Stimulated activated CD8-positive, alpha-beta memory T cell treated with anti-CD3 and anti-CD28 coated beads, Interleukin-15, amount 100 ng/mL, for 24 hours (primary cell): ENCODE data around the gene CATSPERB.
"Not testable (repeated sequence)": the region's sequence is repeated elsewhere in the genome, so short reads cannot be mapped to it uniquely, and the experiment has no call there.

Experiments
- DNase-seq: peaks from one replicate; pipeline ENCODE4 v3.0.0-alpha.2; 2020; ENCODE audit warnings: low read depth

Gene CATSPERB

DNA sequence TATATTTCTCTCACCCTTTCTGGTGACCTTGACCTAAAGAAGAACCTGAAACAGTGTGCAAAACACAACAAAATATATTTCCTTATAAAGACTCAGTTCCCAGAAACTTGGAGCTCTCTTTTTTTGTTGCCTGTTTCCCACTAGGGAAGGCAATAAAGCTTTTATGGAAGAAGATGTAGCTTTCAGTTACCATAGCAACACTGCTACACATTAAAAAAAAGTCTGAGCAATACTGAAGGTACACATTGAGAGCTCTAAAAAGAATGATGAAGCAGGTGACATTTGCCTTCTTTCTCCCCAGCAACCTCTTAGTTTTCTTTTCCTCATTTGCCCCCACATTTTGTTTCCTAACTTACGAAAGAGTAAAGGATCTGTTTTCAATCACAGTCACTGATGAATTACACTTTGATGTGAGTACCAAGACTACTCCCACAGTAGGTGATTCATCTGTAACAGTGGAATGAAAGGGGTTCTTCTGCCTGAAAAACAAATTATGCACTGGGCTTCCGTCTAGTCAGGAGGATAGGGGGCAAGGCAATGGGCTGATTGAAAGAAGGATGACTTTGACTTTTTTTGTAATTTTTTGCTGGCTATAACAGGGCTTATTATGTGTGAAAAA is 1.1 kb upstream of the CATSPERB start:
- DNase-seq = no peak

DNA sequence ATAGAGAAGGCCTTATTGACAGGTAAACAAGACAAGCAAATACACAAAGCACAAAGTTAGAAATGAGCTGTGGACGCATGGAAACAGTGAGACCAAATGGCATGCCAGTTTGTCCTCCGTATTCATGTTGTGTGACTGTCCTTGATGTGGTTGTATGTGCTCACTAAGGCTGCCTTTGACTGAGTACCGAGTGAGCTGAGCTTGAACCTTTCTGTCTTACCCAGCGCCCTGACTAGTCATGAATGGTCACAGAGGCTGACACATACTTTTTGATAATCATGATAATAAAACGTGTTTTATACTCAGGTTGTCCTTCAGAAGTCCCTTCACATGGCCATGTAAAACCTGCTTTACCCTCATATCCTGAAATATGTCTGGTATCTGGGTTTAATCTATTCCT is 553 bp upstream of the CATSPERB start:
- no peak for DNase-seq

DNA sequence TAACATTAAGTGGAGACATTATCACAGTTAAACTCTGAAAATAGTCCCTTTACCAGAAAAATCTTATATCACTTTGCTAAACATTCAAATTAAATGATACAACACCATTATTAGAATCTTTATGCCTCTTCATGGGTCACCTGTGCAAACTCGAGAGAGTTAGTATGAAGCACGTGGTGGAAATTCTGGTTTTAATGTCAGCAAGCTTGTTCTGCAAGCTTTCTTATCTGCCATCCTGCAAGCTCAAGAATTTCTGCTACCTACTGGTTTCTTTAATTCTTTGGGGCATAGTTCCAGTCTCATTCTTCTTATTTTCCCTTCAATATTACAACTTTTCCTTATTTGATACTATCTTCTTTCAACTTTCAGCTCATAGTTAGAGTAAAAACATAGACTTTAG is 868 bp downstream of the CATSPERB start:
- DNase-seq = no peak

DNA sequence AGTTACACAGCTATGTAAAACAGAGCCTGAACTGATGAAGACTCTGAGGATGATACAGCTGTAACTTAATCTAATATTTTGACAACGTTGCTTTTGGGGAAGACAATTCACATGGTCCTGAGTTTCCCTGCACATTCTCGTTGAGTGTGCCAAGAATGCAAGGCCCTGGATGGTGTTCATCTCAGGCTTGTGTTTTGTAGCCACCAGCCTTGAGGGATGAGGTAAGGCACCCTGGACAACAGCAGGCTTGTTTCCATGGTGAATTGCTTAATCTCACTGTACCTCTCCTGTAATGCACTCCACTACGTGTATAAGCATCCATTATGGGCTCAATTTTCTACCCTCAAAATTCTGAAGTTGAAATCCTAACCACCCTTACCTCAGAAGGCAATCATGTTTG is 2.1 kb downstream of the CATSPERB start:
- no peak for DNase-seq

DNA sequence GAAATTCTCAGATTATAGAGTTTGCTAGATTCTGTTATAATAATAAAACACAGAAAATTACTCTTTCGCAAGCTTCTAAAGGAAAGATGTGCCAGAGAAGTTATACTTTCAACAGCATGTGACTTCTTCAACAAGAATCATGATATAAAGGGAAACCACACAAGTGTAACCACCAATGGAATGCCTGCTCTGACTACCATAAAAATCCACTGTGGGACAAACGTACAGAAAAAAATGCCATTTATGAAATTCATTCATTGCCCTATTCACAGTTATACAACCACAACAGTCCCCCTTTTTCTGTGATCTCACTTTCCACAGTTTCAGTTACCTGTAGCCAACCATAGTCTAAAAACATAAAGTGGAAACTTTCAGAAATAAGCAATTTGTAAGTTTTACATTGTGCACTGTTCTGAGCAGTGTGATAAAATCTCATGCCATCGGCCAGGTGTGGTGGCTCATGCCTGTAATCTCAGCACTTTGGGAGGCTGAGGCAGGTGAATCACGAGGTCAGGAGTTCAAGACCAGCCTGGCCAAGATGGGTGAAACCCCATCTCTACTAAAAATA is 3.2 kb downstream of the CATSPERB start:
- DNase-seq = no peak

DNA sequence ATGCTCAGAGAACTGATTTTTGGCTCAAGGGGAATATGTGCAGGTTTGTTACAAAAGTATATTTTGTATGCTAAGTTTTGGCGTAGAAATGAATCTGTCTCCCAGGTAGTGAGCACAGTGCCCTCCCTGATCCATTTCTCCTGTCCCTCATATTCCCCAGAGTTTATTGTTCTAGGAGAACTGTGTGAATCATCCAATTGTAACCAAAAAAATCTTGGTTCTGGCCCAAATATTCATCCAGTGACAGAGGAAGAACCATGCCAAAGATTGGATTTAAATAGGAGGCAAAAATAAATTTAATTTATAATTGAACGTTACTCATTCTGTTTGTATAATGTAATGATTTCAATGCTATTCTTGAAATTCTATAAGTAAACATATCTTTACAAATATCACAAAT is 4.8 kb downstream of the CATSPERB start:
- DNase-seq = no peak

DNA sequence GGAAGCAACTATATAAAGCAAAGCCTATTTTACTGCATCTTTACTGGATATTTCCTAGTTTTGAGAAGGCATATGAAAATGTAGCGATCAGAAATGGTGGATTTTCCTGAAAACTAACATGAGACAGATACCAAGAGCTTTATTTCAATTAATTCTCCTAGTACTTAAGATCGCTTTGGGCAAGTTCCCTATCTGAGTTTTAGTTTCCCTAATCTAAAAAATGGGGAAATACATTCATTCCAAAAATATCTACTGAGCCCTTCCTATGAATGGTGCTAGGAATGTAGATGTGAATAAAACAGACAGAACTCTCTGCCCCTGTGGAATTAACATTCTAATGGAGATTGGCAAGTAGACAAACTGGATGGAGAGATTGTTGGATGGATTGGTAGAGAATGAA is 8.4 kb downstream of the CATSPERB start:
- DNase-seq = no peak

DNA sequence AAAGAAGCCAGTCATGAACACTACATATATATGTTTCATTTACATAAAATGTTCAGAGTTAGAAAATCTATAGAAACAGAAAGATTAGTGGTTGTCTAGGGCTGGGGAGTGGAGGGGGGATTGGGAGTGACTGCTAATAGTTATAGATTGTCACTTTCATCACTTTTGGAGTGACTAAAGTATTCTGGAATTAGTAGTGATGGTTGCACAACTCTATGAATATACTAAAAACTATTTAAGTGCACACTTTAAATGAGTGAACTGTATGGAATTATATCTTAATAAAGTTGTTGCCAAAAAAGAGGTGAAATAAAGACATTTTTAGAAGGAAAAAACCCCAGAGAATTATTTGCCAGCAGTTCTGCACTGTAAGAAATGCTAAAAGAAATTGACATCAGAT is 9.5 kb downstream of the CATSPERB start:
- no peak for DNase-seq

DNA sequence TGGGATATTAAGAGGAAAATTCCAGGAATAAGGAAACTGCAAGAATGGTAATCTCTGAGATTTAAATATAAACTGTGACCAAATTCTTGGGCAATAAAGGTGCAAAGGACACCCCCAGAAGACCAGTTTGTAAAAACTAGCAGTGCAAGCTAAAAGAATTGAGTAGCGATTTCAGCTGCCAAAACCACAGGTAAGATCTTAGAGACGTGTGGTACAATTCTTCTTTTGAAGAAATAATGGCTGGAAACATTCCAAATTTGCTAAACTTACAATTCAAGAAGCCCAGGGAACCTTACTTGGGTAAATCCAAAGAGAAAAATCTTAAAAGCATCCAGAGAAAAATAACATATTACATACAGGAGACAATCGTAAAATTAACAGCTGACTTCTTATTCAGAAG is 12.0 kb downstream of the CATSPERB start:
- DNase-seq = no peak

DNA sequence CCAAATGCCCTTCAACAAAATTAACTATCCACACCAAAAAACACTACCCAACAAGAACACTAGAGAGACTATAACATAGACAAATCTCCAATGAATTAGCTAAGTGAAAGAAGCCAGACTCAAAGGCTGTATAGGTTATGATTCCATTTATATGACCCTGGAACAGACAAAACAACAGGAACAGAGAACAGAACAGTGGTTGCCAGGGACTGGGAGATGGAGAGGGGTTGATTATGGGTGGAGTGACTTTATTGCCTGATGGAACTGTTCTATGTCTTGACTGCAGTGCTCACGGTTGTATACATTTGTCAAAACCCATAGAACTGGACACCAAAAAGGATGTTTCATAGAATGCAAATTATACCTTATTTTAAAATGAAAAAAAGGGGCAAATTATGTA is 14.9 kb downstream of the CATSPERB start:
- no peak for DNase-seq

DNA sequence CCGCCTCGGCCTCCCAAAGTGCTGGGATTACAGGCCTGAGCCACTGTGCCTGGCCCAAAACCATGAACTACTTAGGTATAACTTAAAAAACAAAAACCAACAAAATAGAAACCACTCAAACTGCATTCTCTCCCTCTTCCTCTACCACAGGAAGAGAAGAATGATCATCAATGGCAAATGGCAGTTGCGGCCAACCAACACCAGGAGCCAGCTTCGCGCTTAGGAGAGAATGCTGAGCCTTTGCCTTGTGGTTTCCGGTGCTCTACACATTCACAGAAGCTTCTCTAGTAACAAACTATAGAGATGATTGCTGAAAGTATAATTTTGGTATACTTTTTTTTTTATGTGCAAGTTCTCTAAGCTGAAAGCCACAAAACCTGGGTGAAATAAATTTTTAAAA is 17.1 kb downstream of the CATSPERB start:
- DNase-seq = no peak

DNA sequence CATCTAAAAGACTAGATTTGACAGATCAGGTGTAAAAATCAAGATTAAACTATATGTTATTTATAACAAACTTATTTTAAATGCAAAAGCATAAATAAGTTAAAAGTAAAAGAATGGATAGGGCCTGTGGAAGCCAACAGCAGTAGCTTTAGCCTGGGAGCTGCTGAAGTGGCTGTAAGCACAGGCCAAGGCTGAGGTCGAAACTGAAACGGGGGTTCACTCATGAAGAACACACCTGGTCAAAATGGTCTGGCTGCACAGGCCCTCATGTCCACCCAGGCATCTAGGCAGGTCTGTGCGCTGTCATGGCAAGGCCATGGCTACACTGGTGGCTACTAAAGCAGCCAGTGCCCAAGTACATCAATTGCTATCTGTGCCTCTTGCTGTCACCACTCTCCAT is 23.1 kb downstream of the CATSPERB start:
- no peak for DNase-seq

DNA sequence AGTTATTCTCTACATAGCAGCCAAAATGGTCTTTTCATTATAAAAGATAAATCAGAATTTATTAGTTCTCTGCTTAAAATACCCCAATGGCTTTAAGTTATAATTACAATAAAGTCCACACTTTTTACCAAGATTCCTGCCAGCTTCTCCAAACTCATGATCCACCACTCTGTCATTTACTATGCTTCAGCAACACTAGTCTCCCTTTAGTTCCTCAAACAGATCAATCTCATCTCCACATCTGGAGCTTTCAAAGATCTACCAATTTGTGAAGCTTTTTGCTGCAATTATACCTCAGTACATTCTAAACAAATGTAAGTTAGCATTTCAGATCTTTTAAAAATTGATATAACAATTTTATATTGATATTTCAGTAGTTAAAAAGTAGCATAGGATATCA is 24.9 kb downstream of the CATSPERB start:
- no peak for DNase-seq

DNA sequence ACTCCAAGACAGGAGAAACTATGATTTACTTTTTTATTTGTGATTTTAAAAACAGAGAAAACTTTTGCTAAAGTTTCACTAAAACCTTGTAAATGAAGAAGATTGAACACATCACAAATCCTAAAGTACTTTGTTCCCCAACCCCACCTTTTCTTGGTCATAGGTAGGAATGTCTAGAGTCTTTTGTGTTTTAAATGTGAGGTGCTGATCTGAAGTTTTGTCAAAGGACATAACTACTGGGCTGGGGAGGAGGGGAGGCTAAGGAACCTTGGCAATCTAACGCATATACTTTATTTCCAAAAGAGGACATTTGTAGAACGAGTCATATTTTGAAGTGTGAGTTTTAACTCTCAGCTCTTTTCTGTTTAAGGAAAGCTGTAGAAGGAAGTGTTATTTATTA is 37.2 kb downstream of the CATSPERB start:
- no peak for DNase-seq

DNA sequence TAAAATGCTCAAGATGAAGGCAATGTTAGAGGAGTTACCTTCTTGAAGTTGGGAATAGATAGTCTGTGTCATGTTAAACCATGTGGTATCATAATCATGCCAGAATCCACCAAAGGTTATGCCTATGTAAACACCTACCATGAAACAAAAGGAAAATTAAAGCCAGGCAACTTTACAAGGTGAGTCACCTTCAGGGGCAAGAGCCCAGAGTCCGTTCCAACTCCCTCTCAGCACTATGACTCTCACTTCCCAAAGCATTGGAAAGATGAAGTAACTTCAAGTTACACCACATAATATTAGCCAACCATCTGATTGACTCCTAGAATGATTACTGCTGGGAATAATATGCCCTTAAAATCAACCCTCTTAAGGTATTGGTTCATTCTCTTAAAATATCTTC is 38.5 kb downstream of the CATSPERB start:
- no peak for DNase-seq

DNA sequence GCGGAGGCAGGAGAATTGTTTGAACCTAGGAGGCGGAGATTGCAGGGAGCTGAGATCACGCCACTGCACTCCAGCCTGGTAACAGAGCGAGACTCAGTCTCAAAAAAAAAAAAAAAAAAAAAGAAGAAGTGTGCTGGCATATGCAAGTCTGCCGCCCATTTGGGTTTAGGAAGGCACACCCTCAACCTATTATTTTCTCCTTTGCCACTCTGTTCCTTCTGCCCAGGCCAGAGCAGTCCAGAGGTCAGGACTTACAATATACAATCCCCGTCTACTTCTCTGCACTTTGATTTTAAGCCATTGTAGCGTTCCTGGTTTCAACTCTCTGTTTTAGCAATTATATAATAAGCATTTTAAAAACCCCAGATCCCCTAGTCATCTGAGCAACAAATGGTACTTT is 39.8 kb downstream of the CATSPERB start:
- no peak for DNase-seq

DNA sequence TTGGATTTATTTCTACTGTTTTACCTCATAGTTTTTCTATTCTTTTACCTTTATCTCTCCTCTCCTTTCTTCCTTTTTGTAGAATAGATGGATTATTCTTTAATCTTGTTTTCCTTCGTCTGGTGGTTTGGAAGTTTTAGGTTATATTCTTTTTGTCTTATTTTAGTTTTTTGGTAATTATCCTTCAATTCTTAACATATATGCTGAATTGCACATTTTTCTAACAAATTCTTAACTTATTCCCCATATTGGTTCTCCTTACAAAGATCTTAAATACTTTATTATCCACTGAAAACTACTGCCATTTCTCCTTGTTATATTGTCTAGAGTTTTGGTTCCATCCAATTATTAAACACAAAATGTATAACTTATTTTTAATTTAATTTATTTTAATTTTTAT is 42.3 kb downstream of the CATSPERB start:
- no peak for DNase-seq

DNA sequence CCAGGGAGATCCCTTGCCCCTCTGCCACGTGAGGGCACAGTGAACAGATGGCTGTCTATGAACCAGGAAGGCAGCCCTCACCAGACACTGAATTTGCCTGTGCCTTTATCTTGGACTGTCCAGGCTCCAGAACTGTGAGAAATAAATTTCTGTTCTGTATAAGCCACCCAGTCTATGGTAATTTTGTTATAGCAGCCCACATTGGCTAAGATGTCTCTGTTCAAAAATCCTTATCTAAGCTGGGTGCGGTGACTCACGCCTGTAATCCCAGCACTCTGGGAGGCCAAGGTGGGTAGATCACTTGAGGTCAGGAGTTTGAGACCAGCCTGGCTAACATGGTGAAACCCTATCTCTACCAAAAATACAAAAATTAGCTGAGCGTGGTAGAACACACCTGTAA is 44.5 kb downstream of the CATSPERB start:
- not testable (repeated sequence) for DNase-seq

DNA sequence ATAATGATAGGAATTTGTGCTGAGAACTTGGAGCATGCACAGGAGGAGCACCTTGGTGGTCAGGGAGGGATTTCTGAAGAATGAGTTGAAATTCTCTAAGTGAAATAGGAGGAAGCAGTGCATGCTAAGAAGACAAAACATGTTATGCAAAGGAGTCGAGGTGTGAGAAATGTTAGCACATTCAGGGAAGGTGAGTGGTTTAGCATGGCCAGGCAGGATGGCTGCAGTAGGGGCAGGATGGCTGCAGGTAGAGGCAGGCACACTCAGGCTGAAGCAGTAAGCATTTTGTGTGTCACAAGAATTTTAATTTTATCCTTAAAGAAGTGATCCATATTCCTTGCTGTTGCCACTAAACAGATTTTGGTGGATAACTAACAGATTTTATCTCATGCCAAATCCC is 46.3 kb downstream of the CATSPERB start:
- DNase-seq = no peak

DNA sequence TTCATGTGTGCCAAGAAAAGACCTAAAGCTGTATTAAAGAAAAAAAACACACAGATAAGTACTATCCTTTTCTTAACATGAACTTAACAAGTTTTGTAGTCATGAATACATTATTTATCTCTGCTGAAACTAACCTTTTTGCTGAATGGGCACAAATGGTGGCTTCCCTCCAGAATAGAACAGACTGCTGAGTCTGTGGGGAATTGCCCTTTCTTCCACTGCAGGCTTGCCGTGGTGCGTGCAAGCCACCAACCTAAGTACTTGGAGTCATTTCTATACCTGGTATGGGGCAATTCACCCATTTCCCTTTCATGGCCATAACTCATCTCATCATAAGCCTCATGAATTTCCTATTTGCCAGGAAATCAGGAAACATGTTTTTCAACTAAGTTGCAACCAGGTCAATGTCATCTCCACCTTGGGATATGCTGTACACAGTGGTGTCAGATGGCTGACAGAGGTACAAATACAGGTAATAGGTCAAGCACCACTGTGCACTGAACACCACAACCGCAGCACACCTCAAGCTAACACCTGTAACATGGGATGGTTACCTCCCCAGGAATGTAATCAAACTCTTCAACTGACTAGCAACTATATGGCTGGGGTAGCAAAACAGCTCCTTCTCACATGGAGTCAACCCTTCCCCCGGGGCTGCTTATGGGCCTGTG is 49.9 kb downstream of the CATSPERB start:
- no peak for DNase-seq

DNA sequence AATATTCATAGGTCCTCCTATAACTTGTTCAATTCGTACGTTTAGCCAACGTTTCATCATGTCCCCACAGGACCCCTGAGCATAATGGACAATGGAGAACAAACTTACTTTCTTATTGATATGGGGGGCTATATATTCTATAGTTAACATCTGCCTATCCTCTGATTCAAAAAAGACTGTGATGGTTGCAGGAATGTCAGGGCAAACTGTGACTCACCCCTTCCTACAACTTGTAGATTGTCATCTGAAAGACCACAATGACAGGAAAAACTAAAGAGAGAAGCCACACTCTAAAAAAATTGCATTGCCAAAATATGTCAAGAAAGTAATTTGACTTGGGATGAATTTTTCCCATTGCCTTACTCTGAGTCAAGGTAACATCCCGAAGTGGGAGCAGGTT is 50.8 kb downstream of the CATSPERB start:
- DNase-seq = no peak

DNA sequence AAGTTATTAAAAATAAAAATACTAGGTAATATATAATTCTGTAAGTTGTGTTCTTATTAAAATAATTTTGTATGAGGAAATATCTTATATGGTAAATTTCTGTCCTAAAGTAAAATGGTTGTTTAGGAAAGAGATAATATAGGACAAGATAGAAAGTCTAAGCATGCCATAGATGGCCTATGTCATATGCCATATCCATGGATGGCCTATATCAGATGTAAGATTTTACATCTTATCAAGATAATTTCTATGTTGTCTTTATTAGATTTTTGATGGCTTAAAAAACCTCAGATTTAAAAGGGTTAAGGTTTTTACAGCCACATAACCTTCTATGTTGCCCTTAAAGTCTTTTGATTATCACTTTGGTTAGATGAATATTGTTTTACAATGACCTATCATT is 52.6 kb downstream of the CATSPERB start:
- DNase-seq = no peak

DNA sequence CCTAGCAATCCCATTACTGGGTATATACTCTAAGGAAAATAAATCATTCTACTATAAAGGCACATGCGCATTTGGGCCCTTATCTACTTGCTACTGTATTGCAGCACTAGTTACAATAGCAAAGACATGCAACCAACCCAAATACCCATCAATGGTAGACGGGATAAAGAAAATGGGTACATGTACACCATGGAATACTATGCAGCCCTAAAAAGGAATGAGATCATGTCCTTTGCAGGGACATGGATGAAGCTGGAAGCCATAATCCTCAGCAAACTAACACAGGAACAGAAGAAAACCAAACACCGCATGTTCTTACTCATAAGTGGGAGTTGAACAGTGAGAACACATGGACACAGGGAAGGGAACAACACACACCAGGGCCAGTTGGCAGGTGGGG is 54.2 kb downstream of the CATSPERB start:
- DNase-seq = not testable (repeated sequence)

DNA sequence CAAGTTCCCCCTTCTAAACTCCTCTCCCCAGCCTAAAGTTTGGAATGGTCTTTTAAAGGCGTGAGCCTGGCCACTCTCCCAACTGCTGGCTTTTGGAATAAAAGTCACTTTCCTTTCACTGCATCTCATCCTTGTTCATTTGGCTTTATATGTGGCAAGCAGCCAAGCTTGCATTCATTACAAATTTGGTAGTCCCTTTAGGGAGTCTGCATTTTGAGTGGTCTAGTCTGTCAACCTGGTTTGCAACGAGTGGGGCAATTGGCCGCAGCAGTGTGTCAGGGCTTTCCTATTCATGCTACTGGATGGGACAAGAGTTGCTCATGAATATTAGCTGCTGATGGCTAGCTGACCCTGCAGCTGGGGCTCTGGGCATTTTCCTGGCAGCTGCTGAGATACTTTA is 57.0 kb downstream of the CATSPERB start:
- no peak for DNase-seq
